Measurements from ENCODE around the gene PPP2R1B.

- no peak for TF ChIP-seq CTCF (optimal IDR thresholded peaks at IDR 0.05 in 1 of 3, IDR thresholded peaks at IDR 0.05 in 1 of 3, conservative IDR thresholded peaks at IDR 0.05 in 1 of 3; ENCODE audit: extremely low read depth in 1 of 3, insufficient read depth in 2 of 3, low read length in 3 of 3)
- TF ChIP-seq EZH2 (IDR thresholded peaks at IDR 0.05; ENCODE audit: low read length) = no peak
These were observed 39.9 kb downstream of the PPP2R1B start for GRCh38 chr11:111726301-111726713.
